ENCODE data around the gene RPS16. TPM values are rescaled to one million over a fixed set of nuclear protein-coding genes. Genes with fewer than 3 reads are reported as not detected.

Gene RPS16
- total and polyA plus RNA-seq, 9 of the 15 experiments (the other 6 are each of a cell fraction or from before 2014, with no cell fraction given), result 82.6 to 3,671 (median 2,204) TPM

GRCh38 chr19:39405261-39405957 lies 30.3 kb downstream of the RPS16 start:
- Histone ChIP-seq H3K4me2 (ENCODE audit: insufficient read depth, low read length) (no peak overlapping the region), H3K4me1 (replicated peaks in 1 of 2; ENCODE audit: control insufficient read depth in 2 of 2, insufficient read depth in 2 of 2, low read length in 2 of 2) (peaks cover 61 to 85% of the 10 kb centered on the region in 2 experiments), H3K36me3 (ENCODE audit: control insufficient read depth, insufficient read depth, low read length) (peaks cover 13% of the 10 kb centered on the region; the same call in 1 of the 3 replicates), H2AFZ (ENCODE audit: low read depth, low read length) (no peak overlapping the region), H3K9ac (ENCODE audit: insufficient read depth in 1 of 2, low read depth in 2 of 2, low read length in 2 of 2) (peak overlapping the region; percentile 65 to 76; a peak in 2 of 4 replicates), H3K9me1 (ENCODE audit: control insufficient read depth, insufficient read depth, low read length) (peaks cover 3% of the 10 kb centered on the region), H3K9me3 (replicated peaks; ENCODE audit: control insufficient read depth, insufficient read depth, low read depth, low read length) (no peaks in the 10 kb centered on the region), H3K27me3 (ENCODE audit: control insufficient read depth in 2 of 2, insufficient read depth in 2 of 2, low read length in 2 of 2) (no peaks in the 10 kb centered on the region), H3K27ac (ENCODE audit: extremely low read depth, low read depth, low read length) (peak overlapping the region; percentile 94; the same call in 2 of the 3 replicates), H3K79me2 (ENCODE audit: control insufficient read depth, insufficient read depth, low read length) (peaks cover 42% of the 10 kb centered on the region), H3K4me3 (no peak overlapping the region), H4K20me1 (replicated peaks; ENCODE audit: control insufficient read depth, insufficient read depth, low read length) (peaks cover 4% of the 10 kb centered on the region; the same call in 1 of the 2 replicates)
- WGBS (ENCODE audit: insufficient coverage, low coverage, missing lambda C conversion rate), result 77% methylated on average over 15 of the region's 17 CpGs
- BruUV-seq (replicated peaks), result no TSS peak
- POLR2A ChIA-PET, result interaction anchor here (1.5 kb wide), 1 partner anchor 14 kb away, joined by 3 read pairs; the partner anchor contains the start of genes MED29 and PAF1
- intact Hi-C loops (cut with micrococcal nuclease) (no loop called here), in situ Hi-C loops (cut with MboI) (no loop called here)
- TF ChIP-seq REST (IDR thresholded peaks at IDR 0.05; ENCODE audit: borderline replicate concordance), result no peak
- TF ChIP-seq REST (CRISPR knock-in tag; IDR thresholded peaks at IDR 0.05; ENCODE audit: low read depth), result no peak
- TF ChIP-seq ZBTB33 (CRISPR knock-in tag; IDR thresholded peaks at IDR 0.05), result peak; percentile 50; the same call in 1 of the 2 replicates
- DNase-seq (ENCODE audit: extremely low read depth in 1 of 4, low spot score in 3 of 4), result no peak
- no peak for ATAC-seq
- CTCF ChIA-PET (ENCODE audit: low intra/inter-chr PET ratio), result interaction anchor here (0.7 kb wide), 1 partner anchor 291 kb away, joined by 3 read pairs; no protein-coding TSS in a partner anchor
- FAIRE-seq, result no peak

Data from K562 (cell line).